ENCODE results near the gene IP6K1.

IP6K1 gene

DNA sequence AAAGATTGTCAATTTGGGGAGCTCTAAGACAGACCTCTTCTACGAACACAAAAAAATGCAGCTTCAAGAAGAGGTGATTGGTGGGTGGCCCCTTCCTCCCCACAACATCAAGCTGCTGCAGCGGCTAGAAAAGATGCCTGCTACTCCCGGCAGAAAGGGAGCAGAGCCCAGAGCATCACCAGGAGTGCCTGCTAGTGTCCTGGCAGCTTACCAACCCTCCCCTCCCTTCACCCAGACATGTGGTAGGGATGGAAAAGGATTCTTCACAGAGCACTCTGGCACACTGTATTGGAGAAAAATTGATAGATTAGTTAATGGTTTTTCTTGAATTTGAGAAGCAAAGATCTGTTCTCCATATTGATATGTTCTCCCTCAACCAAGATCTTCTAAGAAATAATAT lies 10.8 kb downstream of the IP6K1 start:
- H3K36me3 ChIP-seq (ENCODE audit: insufficient read depth, low read length), result peaks cover 16% of the 10 kb centered on the region; the same call in 1 of the 2 replicates
- H3K27ac ChIP-seq (ENCODE audit: low read depth, low read length, poor library complexity, severe bottlenecking), result no peak overlapping the region
- H3K9me2 ChIP-seq (ENCODE audit: low read depth, low read length), result no peaks in the 10 kb centered on the region
- H3K79me2 ChIP-seq (ENCODE audit: insufficient read depth, low read length), result peaks cover 38% of the 10 kb centered on the region
- no peak overlapping the region for H3K9ac ChIP-seq (ENCODE audit: low read length)
- no peak for TF ChIP-seq EZH2 (IDR thresholded peaks at IDR 0.05; ENCODE audit: borderline replicate concordance, low read length)
- TF ChIP-seq, protein P1, sequence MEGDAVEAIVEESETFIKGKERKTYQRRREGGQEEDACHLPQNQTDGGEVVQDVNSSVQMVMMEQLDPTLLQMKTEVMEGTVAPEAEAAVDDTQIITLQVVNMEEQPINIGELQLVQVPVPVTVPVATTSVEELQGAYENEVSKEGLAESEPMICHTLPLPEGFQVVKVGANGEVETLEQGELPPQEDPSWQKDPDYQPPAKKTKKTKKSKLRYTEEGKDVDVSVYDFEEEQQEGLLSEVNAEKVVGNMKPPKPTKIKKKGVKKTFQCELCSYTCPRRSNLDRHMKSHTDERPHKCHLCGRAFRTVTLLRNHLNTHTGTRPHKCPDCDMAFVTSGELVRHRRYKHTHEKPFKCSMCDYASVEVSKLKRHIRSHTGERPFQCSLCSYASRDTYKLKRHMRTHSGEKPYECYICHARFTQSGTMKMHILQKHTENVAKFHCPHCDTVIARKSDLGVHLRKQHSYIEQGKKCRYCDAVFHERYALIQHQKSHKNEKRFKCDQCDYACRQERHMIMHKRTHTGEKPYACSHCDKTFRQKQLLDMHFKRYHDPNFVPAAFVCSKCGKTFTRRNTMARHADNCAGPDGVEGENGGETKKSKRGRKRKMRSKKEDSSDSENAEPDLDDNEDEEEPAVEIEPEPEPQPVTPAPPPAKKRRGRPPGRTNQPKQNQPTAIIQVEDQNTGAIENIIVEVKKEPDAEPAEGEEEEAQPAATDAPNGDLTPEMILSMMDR (IDR thresholded peaks at IDR 0.05; ENCODE audit: low read length), result no peak
- H3K4me3 ChIP-seq (ENCODE audit: low read depth, low read length, poor library complexity, severe bottlenecking), result no peak overlapping the region
- H4K20me1 ChIP-seq (ENCODE audit: insufficient read depth, low read length), result no peaks in the 10 kb centered on the region
- H3K4me1 ChIP-seq (ENCODE audit: insufficient read depth, low read length, severe bottlenecking), result peaks cover 4% of the 10 kb centered on the region
- no peaks in the 10 kb centered on the region for H3K27me3 ChIP-seq (ENCODE audit: insufficient read depth, low read length)
- no peak overlapping the region for H3K4me2 ChIP-seq (ENCODE audit: low read length)
- H3K9me3 ChIP-seq (ENCODE audit: low read length), result no peaks in the 10 kb centered on the region
- no peaks in the 10 kb centered on the region for H3F3A ChIP-seq (ENCODE audit: insufficient read depth, low read length)
- no peak overlapping the region for H2AFZ ChIP-seq (ENCODE audit: low read length)

- Histone ChIP-seq H3F3A (ENCODE audit: insufficient read depth, low read length) (no peaks in the 10 kb centered on the region), H3K27me3 (ENCODE audit: insufficient read depth, low read length) (no peaks in the 10 kb centered on the region), H3K9me2 (ENCODE audit: low read depth, low read length) (no peaks in the 10 kb centered on the region), H3K9ac (ENCODE audit: low read length) (no peak overlapping the region), H2AFZ (ENCODE audit: low read length) (no peak overlapping the region), H3K4me2 (ENCODE audit: low read length) (no peak overlapping the region), H3K36me3 (ENCODE audit: insufficient read depth, low read length) (peaks cover 8% of the 10 kb centered on the region; the same call in 1 of the 2 replicates), H3K9me3 (ENCODE audit: low read length) (no peaks in the 10 kb centered on the region), H3K79me2 (ENCODE audit: insufficient read depth, low read length) (peaks cover 37% of the 10 kb centered on the region), H3K4me3 (ENCODE audit: low read depth, low read length, poor library complexity, severe bottlenecking) (no peak overlapping the region), H4K20me1 (ENCODE audit: insufficient read depth, low read length) (no peaks in the 10 kb centered on the region), H3K4me1 (ENCODE audit: insufficient read depth, low read length, severe bottlenecking) (no peaks in the 10 kb centered on the region), H3K27ac (ENCODE audit: low read depth, low read length, poor library complexity, severe bottlenecking) (no peak overlapping the region)
- TF ChIP-seq, protein P1 (IDR thresholded peaks at IDR 0.05; ENCODE audit: low read length), result no peak
Observed at GRCh38 chr3:49772703-49773102, 13.6 kb downstream of the IP6K1 start.

- H2AFZ ChIP-seq (ENCODE audit: low read length), result no peak overlapping the region
Observed at GRCh38 chr3:49771340-49771938, 14.9 kb downstream of the IP6K1 start.

More at GRCh38 chr3:49771340-49771938, 14.9 kb downstream of the IP6K1 start:
- no peak overlapping the region for H3K4me3 ChIP-seq (ENCODE audit: low read depth, low read length, poor library complexity, severe bottlenecking)
- peaks cover 8% of the 10 kb centered on the region; the same call in 1 of the 2 replicates for H3K36me3 ChIP-seq (ENCODE audit: insufficient read depth, low read length)
- no peaks in the 10 kb centered on the region for H3K4me1 ChIP-seq (ENCODE audit: insufficient read depth, low read length, severe bottlenecking)
- no peak overlapping the region for H3K9ac ChIP-seq (ENCODE audit: low read length)
- H3K27ac ChIP-seq (ENCODE audit: low read depth, low read length, poor library complexity, severe bottlenecking), result no peak overlapping the region
- H4K20me1 ChIP-seq (ENCODE audit: insufficient read depth, low read length), result no peaks in the 10 kb centered on the region
- H3K27me3 ChIP-seq (ENCODE audit: insufficient read depth, low read length), result no peaks in the 10 kb centered on the region
- H3K9me3 ChIP-seq (ENCODE audit: low read length), result no peaks in the 10 kb centered on the region
- H3K9me2 ChIP-seq (ENCODE audit: low read depth, low read length), result no peaks in the 10 kb centered on the region
- H3F3A ChIP-seq (ENCODE audit: insufficient read depth, low read length), result no peaks in the 10 kb centered on the region
- H3K79me2 ChIP-seq (ENCODE audit: insufficient read depth, low read length), result peaks cover 44% of the 10 kb centered on the region
- TF ChIP-seq EZH2 (IDR thresholded peaks at IDR 0.05; ENCODE audit: borderline replicate concordance, low read length), result no peak
- TF ChIP-seq, protein P1 (IDR thresholded peaks at IDR 0.05; ENCODE audit: low read length), result no peak
- H3K4me2 ChIP-seq (ENCODE audit: low read length), result no peak overlapping the region

Measured in OCI-LY1 (cell line).